ENCODE results near the gene LHX3. TPM values are rescaled to one million over a fixed set of nuclear protein-coding genes. Genes with fewer than 3 reads are reported as not detected.

Gene LHX3
- total and polyA plus RNA-seq, 2 experiments from 2014 or later = not detected

GRCh38 chr9:136177224-136177623 lies 27.7 kb downstream of the LHX3 start:
- peaks cover 3% of the 10 kb centered on the region for H3K27me3 ChIP-seq
- H3K4me1 ChIP-seq (ENCODE audit: low read depth) = no peaks in the 10 kb centered on the region
- no peak overlapping the region for H3K4me3 ChIP-seq
- H3K27ac ChIP-seq = no peak overlapping the region
- H3K36me3 ChIP-seq = no peaks in the 10 kb centered on the region
- DNase-seq (ENCODE audit: low read depth in 1 of 2, low spot score in 1 of 2) = no peak
- no peak for TF ChIP-seq CTCF (IDR thresholded peaks at IDR 0.05; ENCODE audit: low read depth, low read length)
- H3K9me3 ChIP-seq (ENCODE audit: low read depth) = no peaks in the 10 kb centered on the region

GRCh38 chr9:136175616-136176197 lies 29.2 kb downstream of the LHX3 start:
- H3K4me3 ChIP-seq = no peak overlapping the region
- H3K27ac ChIP-seq = no peak overlapping the region
- H3K27me3 ChIP-seq = peaks cover 3% of the 10 kb centered on the region
- H3K4me1 ChIP-seq (ENCODE audit: low read depth) = peaks cover 4% of the 10 kb centered on the region
- no peak for TF ChIP-seq CTCF (IDR thresholded peaks at IDR 0.05; ENCODE audit: low read depth, low read length)
- no peaks in the 10 kb centered on the region for H3K36me3 ChIP-seq
- H3K9me3 ChIP-seq (ENCODE audit: low read depth) = no peaks in the 10 kb centered on the region
- DNase-seq (ENCODE audit: low read depth in 1 of 2, low spot score in 1 of 2) = no peak

- Histone ChIP-seq H3K4me1 (ENCODE audit: low read depth) (peaks cover 4% of the 10 kb centered on the region), H3K36me3 (no peaks in the 10 kb centered on the region), H3K27me3 (peaks cover 3% of the 10 kb centered on the region), H3K9me3 (ENCODE audit: low read depth) (no peaks in the 10 kb centered on the region), H3K4me3 (no peak overlapping the region), H3K27ac (no peak overlapping the region)
- no peak for DNase-seq (ENCODE audit: low read depth in 1 of 2, low spot score in 1 of 2)
- TF ChIP-seq CTCF (IDR thresholded peaks at IDR 0.05; ENCODE audit: low read depth, low read length) = no peak
Observed at GRCh38 chr9:136174779-136175615, 29.9 kb downstream of the LHX3 start.

GRCh38 chr9:136173648-136174290 lies 31.2 kb downstream of the LHX3 start:
- H3K9me3 ChIP-seq (ENCODE audit: low read depth) = no peaks in the 10 kb centered on the region
- no peak overlapping the region for H3K4me3 ChIP-seq
- TF ChIP-seq CTCF (IDR thresholded peaks at IDR 0.05; ENCODE audit: low read depth, low read length) = no peak
- peaks cover 3% of the 10 kb centered on the region for H3K27me3 ChIP-seq
- no peak for DNase-seq (ENCODE audit: low read depth in 1 of 2, low spot score in 1 of 2)
- H3K27ac ChIP-seq = no peak overlapping the region
- peaks cover 4% of the 10 kb centered on the region for H3K4me1 ChIP-seq (ENCODE audit: low read depth)
- H3K36me3 ChIP-seq = no peaks in the 10 kb centered on the region

- Histone ChIP-seq H3K27ac (no peak overlapping the region), H3K4me3 (no peak overlapping the region), H3K4me1 (ENCODE audit: low read depth) (peaks cover 4% of the 10 kb centered on the region), H3K36me3 (no peaks in the 10 kb centered on the region), H3K9me3 (ENCODE audit: low read depth) (no peaks in the 10 kb centered on the region), H3K27me3 (peaks cover 2% of the 10 kb centered on the region)
- TF ChIP-seq CTCF (IDR thresholded peaks at IDR 0.05; ENCODE audit: low read depth, low read length) = no peak
- no peak for DNase-seq (ENCODE audit: low read depth in 1 of 2, low spot score in 1 of 2)
Observed at GRCh38 chr9:136172412-136173079, 32.4 kb downstream of the LHX3 start.
